GM21528 (cell line): ENCODE data around the gene ATP6V0E2.
"Not testable (repeated sequence)": the region's sequence is repeated elsewhere in the genome, so short reads cannot be mapped to it uniquely, and the experiment has no call there.

Source experiments
- ATAC-seq: cut with Tn5 transposase; IDR thresholded peaks from one replicate; pipeline ENCODE4 v1.9.1; 2021; ENCODE audit warnings: mild to moderate bottlenecking, moderate library complexity; ENCODE audit not compliant: unreplicated experiment, low FRiP score

ATP6V0E2 gene

GRCh38 chr7:149907776-149908376 is 34.1 kb downstream of the ATP6V0E2 start:
- not testable (repeated sequence) for ATAC-seq

GRCh38 chr7:149910219-149910618 is 36.5 kb downstream of the ATP6V0E2 start:
- ATAC-seq = not testable (repeated sequence)

- ATAC-seq = not testable (repeated sequence)
Measured at GRCh38 chr7:149912126-149912525, 38.4 kb downstream of the ATP6V0E2 start.

GRCh38 chr7:149926414-149926813 is 52.6 kb downstream of the ATP6V0E2 start:
- ATAC-seq = not testable (repeated sequence)
